ENCODE results near the gene TMEM259. TPM values are rescaled to one million over a fixed set of nuclear protein-coding genes. Genes with fewer than 3 reads are reported as not detected.

The TMEM259 gene
- total and polyA plus RNA-seq, 2 of the 8 experiments (the other 6 are each of a cell fraction or from before 2014, with no cell fraction given): 140 to 243 TPM

GRCh38 chr19:962683-963400 lies 58.1 kb downstream of the TMEM259 start (continued):
- TF ChIP-seq EGR1 (IDR thresholded peaks at IDR 0.05; ENCODE audit: borderline replicate concordance, low read depth, low read length) (no peak), ASH2L (IDR thresholded peaks at IDR 0.05; ENCODE audit: low read length) (no peak), TAF7 (optimal IDR thresholded peaks at IDR 0.05; ENCODE audit: borderline replicate concordance, low read depth, low read length) (no peak), ATF3 (IDR thresholded peaks at IDR 0.05; ENCODE audit: insufficient read depth, low read depth, low read length) (no peak), POU5F1 (IDR thresholded peaks at IDR 0.05; ENCODE audit: low read depth, low read length) (no peak), SUZ12 (IDR thresholded peaks at IDR 0.05; ENCODE audit: low read length) (no peak)

Measured in H1 (cell line).